HL-60 (cell line): ENCODE measurements around the gene LIFR.

Experiments
- DNase-seq, 2 experiments: peaks; one replicate each; pipeline ENCODE4 v3.0.0-alpha.2; 2010 to 2020; ENCODE audit warnings: low read depth in 1 of 2, low spot score in 1 of 2
- H3K27ac ChIP-seq: fragments of 250-450 bp; sonication (Bioruptor Pico); replicated peaks from 2 replicates; pipeline ENCODE4 v1.5.1; 2020; ENCODE audit warnings: mild to moderate bottlenecking, moderate library complexity
- H3K27me3 ChIP-seq: fragments of 250-450 bp; sonication (Bioruptor Pico); 2 replicates; pipeline ENCODE4 v1.5.1; 2021; ENCODE audit warnings: mild to moderate bottlenecking, moderate library complexity; ENCODE audit not compliant: insufficient read depth, poor library complexity, severe bottlenecking
- H3K4me3 ChIP-seq: replicated peaks from 2 replicates; pipeline ENCODE4 v1.5.1; 2011; ENCODE audit warnings: mild to moderate bottlenecking, control low read depth, low read length; ENCODE audit not compliant: insufficient read depth
- CTCF ChIP-seq: IDR thresholded peaks from one replicate; pipeline ENCODE4 v1.5.1; 2011; ENCODE audit warnings: low read length, control low read depth, inconsistent platforms; ENCODE audit not compliant: insufficient read depth
- GABPA ChIP-seq: IDR thresholded peaks from 2 replicates; pipeline ENCODE4 v1.6.1; 2012; ENCODE audit warnings: low read depth
- POLR2AphosphoS5 ChIP-seq: IDR thresholded peaks from 2 replicates; pipeline ENCODE4 v1.6.1; 2012; ENCODE audit warnings: low read depth
- REST ChIP-seq: IDR thresholded peaks from 2 replicates; pipeline ENCODE4 v1.6.1; 2012; ENCODE audit warnings: low read depth; ENCODE audit not compliant: insufficient replicate concordance
- SPI1 ChIP-seq: IDR thresholded peaks from 2 replicates; pipeline ENCODE4 v1.6.1; 2012; ENCODE audit warnings: low read depth, mild to moderate bottlenecking, borderline replicate concordance

Gene LIFR

GRCh38 chr5:38563624-38564023 is 7.2 kb upstream of the LIFR start:
- Histone ChIP-seq H3K4me3 (no peak overlapping the region), H3K27ac (no peak overlapping the region), H3K27me3 (peaks cover 16% of the 10 kb centered on the region)
- TF ChIP-seq SPI1, result no peak
- TF ChIP-seq REST, result no peak
- TF ChIP-seq GABPA, result no peak
- no peak for TF ChIP-seq POLR2AphosphoS5
- TF ChIP-seq CTCF, result no peak
- DNase-seq, result no peak

GRCh38 chr5:38562444-38563210 is 6.2 kb upstream of the LIFR start:
- Histone ChIP-seq H3K27me3 (peaks cover 24% of the 10 kb centered on the region), H3K27ac (no peak overlapping the region), H3K4me3 (no peak overlapping the region)
- TF ChIP-seq POLR2AphosphoS5 (no peak), SPI1 (no peak), CTCF (no peak), GABPA (no peak), REST (no peak)
- no peak for DNase-seq

GRCh38 chr5:38559428-38559827 is 3.0 kb upstream of the LIFR start:
- no peak for TF ChIP-seq SPI1
- TF ChIP-seq GABPA, result no peak

GRCh38 chr5:38557792-38558191 is 1.3 kb upstream of the LIFR start:
- peaks cover 54% of the 10 kb centered on the region for H3K27me3 ChIP-seq
- no peak for TF ChIP-seq SPI1
- TF ChIP-seq CTCF, result no peak
- no peak for TF ChIP-seq POLR2AphosphoS5
- no peak for TF ChIP-seq REST
- no peak for TF ChIP-seq GABPA
- no peak overlapping the region for H3K4me3 ChIP-seq
- H3K27ac ChIP-seq, result no peak overlapping the region
- no peak for DNase-seq

More at GRCh38 chr5:38559428-38559827, 3.0 kb upstream of the LIFR start:
- DNase-seq, result no peak
- H3K27ac ChIP-seq, result no peak overlapping the region
- H3K4me3 ChIP-seq, result no peak overlapping the region
- peaks cover 44% of the 10 kb centered on the region for H3K27me3 ChIP-seq
